Activated CD8-positive, alpha-beta memory T cell treated with anti-CD3 and anti-CD28 coated beads, Interleukin-2, amount 50 U/mL, for 1 hour (primary cell): ENCODE data around the gene CDH4.
"Not testable (repeated sequence)": the region's sequence is repeated elsewhere in the genome, so short reads cannot be mapped to it uniquely, and the experiment has no call there.

Experiments used
- DNase-seq: peaks from one replicate; pipeline ENCODE4 v3.0.0-alpha.2; 2020; ENCODE audit errors: extremely low read depth

CDH4 gene

GRCh38 chr20:61840779-61841455 lies 588.9 kb downstream of the CDH4 start:
- DNase-seq = no peak

- DNase-seq = no peak
Observed at GRCh38 chr20:61841551-61841950, 589.5 kb downstream of the CDH4 start.

GRCh38 chr20:61841966-61842365 lies 589.9 kb downstream of the CDH4 start:
- no peak for DNase-seq

- no peak for DNase-seq
Observed at GRCh38 chr20:61844621-61845020, 592.6 kb downstream of the CDH4 start.

GRCh38 chr20:61845233-61845671 lies 593.2 kb downstream of the CDH4 start:
- DNase-seq = no peak

GRCh38 chr20:61846074-61846473 lies 594.0 kb downstream of the CDH4 start:
- DNase-seq = no peak

- no peak for DNase-seq
Observed at GRCh38 chr20:61846741-61847419, 594.8 kb downstream of the CDH4 start.

GRCh38 chr20:61847420-61847748 lies 595.3 kb downstream of the CDH4 start:
- DNase-seq = no peak

- DNase-seq = no peak
Observed at GRCh38 chr20:61847986-61848385, 595.9 kb downstream of the CDH4 start.

GRCh38 chr20:61848851-61849250 lies 596.8 kb downstream of the CDH4 start:
- no peak for DNase-seq

GRCh38 chr20:61849376-61849775 lies 597.3 kb downstream of the CDH4 start:
- no peak for DNase-seq

GRCh38 chr20:61849822-61850221 lies 597.8 kb downstream of the CDH4 start:
- no peak for DNase-seq

GRCh38 chr20:61850457-61850856 lies 598.4 kb downstream of the CDH4 start:
- no peak for DNase-seq

- no peak for DNase-seq
Observed at GRCh38 chr20:61850926-61851900, 599.2 kb downstream of the CDH4 start.

GRCh38 chr20:61852268-61853072 lies 600.4 kb downstream of the CDH4 start:
- DNase-seq = no peak

GRCh38 chr20:61853073-61854005 lies 601.3 kb downstream of the CDH4 start:
- no peak for DNase-seq

- not testable (repeated sequence) for DNase-seq
Observed at GRCh38 chr20:61854538-61854937, 602.5 kb downstream of the CDH4 start.

- DNase-seq = no peak
Observed at GRCh38 chr20:61855286-61855685, 603.2 kb downstream of the CDH4 start.

- DNase-seq = no peak
Observed at GRCh38 chr20:61856626-61857413, 604.8 kb downstream of the CDH4 start.

GRCh38 chr20:61857414-61857775 lies 605.3 kb downstream of the CDH4 start:
- DNase-seq = no peak
